Omental fat pad (tissue), 4 donors: ENCODE results near the gene PPP2R2C. TPM values are rescaled to one million over a fixed set of nuclear protein-coding genes. Genes with fewer than 3 reads are reported as not detected.
A peak's percentile ranks its signal among the peaks of the same experiment; 100 is the strongest.

Experiments
- ATAC-seq: fragments of 150-250 bp; one replicate; pipeline ENCODE4 v1.9.1; 2016; ENCODE audit warnings: mild to moderate bottlenecking, moderate library complexity; ENCODE audit not compliant: low FRiP score
- DNase-seq: peaks from one replicate; pipeline ENCODE4 v3.0.0-alpha.2; 2019; ENCODE audit warnings: low spot score
- CTCF ChIP-seq, 3 donors: fragments of 450-650 bp; IDR thresholded peaks; one replicate each; pipeline ENCODE4 v1.5.1; 2016 to 2017; ENCODE audit warnings: antibody characterized with exemption in 3 of 3, mild to moderate bottlenecking in 3 of 3, moderate library complexity in 2 of 3
- total RNA-seq, 4 donors: library from RNA; depleted of rRNA; stranded (reverse); fragments of >200 nt; gene quantifications; one replicate each; pipeline ENCODE4 v1.1.0, GENCODE V29; 2016

Gene PPP2R2C
- total RNA-seq, 4 donors from 2014 or later: 0.38 to 1.7 (median 0.68) TPM

GRCh38 chr4:6513678-6514077 lies 41.3 kb upstream of the PPP2R2C start:
- no peak for TF ChIP-seq CTCF (IDR thresholded peaks at IDR 0.05)
- ATAC-seq (peak; percentile 14), DNase-seq (no peak)

GRCh38 chr4:6509587-6509986 lies 37.2 kb upstream of the PPP2R2C start:
- DNase-seq: no peak
- ATAC-seq: no peak
- TF ChIP-seq CTCF (IDR thresholded peaks at IDR 0.05): no peak

GRCh38 chr4:6507345-6507744 lies 34.9 kb upstream of the PPP2R2C start:
- ATAC-seq (no peak), DNase-seq (no peak)
- TF ChIP-seq CTCF (IDR thresholded peaks at IDR 0.05): no peak

GRCh38 chr4:6506616-6507140 lies 34.3 kb upstream of the PPP2R2C start:
- DNase-seq: no peak
- TF ChIP-seq CTCF (IDR thresholded peaks at IDR 0.05): no peak
- ATAC-seq: no peak

GRCh38 chr4:6504900-6505496 lies 32.6 kb upstream of the PPP2R2C start:
- DNase-seq: no peak
- TF ChIP-seq CTCF (IDR thresholded peaks at IDR 0.05): no peak
- ATAC-seq: no peak

GRCh38 chr4:6502747-6503465 lies 30.5 kb upstream of the PPP2R2C start:
- ATAC-seq: no peak
- no peak for DNase-seq
- no peak for TF ChIP-seq CTCF (IDR thresholded peaks at IDR 0.05)

- no peak for DNase-seq
- no peak for TF ChIP-seq CTCF (IDR thresholded peaks at IDR 0.05)
- ATAC-seq: no peak
These were observed 29.7 kb upstream of the PPP2R2C start for GRCh38 chr4:6502147-6502546.
